HG03520 (cell line): ENCODE data around the gene MMEL1.
A peak's percentile ranks its signal among the peaks of the same experiment; 100 is the strongest.

Experiments
- ATAC-seq: cut with Tn5 transposase; IDR thresholded peaks from one replicate; pipeline ENCODE4 v1.9.1; 2021; ENCODE audit warnings: mild to moderate bottlenecking, moderate library complexity; ENCODE audit not compliant: unreplicated experiment

The MMEL1 gene

GRCh38 chr1:2547210-2548067 lies 85.4 kb downstream of the MMEL1 start:
- ATAC-seq = no peak

GRCh38 chr1:2546515-2547209 lies 86.2 kb downstream of the MMEL1 start:
- ATAC-seq = peak; percentile 14

DNA sequence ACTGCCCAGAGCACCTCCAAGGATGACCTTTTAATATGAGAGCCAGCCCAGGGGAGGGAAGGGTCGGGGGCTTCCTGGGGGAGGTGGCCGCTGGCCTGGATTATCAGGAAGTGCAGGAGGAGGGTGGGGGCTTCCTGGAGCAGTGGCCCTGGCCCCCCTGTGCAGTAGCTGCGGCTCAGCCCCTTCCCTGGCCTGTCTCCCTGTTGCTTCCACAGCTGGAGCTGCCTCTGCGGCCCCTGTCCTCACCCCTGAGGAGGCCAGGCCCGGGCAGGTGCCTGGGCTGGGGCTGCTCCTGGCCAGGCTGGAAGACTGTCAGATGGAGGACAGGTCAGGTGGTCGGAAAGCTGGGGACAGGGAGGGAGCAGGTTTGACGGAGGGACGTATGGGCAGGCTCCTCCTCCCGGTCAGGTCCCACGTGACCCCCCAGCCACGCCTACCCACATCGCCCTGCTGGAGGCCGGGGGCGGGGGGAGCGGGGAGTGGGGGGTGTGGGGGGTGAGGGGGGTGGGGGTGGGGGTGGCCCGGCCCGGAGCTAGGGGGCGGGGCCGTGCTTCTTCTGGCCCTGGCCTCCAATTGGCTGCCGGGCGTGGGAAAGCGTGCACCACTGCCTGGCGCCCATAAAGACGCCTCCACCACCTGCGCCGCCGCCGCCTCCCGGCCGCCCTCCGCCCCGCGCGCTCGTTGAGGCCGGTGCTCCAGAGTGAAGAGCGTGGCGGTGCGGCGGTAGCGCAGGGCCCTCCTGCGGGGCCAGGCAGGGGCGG lies 86.9 kb downstream of the MMEL1 start:
- peak; percentile 30 for ATAC-seq

GRCh38 chr1:2544875-2545640 lies 87.8 kb downstream of the MMEL1 start:
- ATAC-seq = no peak

GRCh38 chr1:2544093-2544874 lies 88.5 kb downstream of the MMEL1 start:
- ATAC-seq = no peak

GRCh38 chr1:2543543-2544092 lies 89.2 kb downstream of the MMEL1 start:
- no peak for ATAC-seq

DNA sequence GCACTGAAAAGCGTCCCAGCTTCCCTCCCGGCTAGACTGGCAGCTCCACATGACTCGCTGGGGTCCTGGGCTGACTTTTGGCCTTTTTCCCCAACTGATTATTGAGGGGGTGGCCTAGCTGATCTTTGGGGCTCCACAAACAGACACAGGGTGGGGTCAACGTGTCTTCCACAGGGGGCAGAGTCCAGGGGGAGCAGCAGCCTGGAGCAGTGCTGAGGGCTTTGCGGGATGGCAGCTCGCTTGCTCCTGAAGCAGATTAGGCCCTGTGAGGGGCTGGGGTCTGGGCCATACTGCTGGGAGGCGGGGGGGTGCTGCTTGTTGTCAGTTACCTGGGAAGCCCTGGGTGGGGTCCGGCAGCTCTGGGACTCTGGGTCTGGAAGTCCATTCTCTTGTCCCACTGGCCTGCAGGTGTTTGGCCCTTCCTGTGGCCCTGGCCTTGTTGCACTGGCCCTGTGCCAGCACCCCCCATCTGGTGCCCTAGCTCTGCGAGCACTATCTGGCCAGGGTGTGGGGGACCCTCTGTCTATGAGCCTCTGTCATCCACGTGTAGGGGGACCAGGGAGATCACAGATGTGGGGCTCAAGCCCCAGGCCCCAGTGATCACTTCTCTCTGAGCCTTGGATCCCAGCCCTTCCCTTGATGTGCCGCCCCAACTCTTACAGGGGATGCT lies 90.4 kb downstream of the MMEL1 start:
- no peak for ATAC-seq

DNA sequence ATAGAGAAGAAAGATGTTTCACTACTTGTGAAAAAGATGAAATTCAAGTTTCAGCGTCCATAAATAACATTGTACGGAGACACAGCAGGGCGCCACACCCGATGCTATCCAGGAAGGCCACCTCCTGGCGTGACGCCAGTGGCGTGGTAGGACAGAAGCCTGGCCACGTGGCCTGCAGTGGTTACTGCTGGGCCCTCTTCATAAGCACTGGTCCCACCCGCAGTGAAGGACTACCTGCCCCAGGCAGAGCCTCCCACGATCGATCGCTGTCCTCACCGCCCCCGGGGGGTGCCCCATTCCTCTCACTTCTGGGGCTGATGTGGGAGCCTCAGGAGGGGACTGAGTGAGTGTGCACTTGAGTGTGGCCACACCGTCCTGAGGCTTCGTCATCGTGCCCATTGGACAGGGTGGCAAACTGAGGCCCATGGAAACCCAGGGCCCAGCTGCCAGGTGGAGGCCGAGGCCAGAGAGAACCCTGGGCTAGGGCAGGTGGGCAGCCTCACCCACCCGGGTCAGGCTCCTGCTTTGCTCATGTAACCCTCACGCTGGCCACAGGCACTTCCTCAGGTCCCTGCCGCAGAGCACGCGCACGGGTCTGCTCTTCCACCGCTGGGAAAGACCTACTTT lies 91.1 kb downstream of the MMEL1 start:
- no peak for ATAC-seq

- ATAC-seq = no peak
Observed at GRCh38 chr1:2540816-2541492, 91.9 kb downstream of the MMEL1 start.
